HG03521 (cell line): ENCODE data around the gene EVC2.

Source experiments
- ATAC-seq: cut with Tn5 transposase; IDR thresholded peaks from one replicate; pipeline ENCODE4 v1.9.1; 2021; ENCODE audit warnings: mild to moderate bottlenecking, moderate library complexity; ENCODE audit not compliant: unreplicated experiment

The EVC2 gene

GRCh38 chr4:5678977-5679376, 29.4 kb downstream of the EVC2 start:
- no peak for ATAC-seq

GRCh38 chr4:5676763-5677162, 31.6 kb downstream of the EVC2 start:
- no peak for ATAC-seq

GRCh38 chr4:5666741-5667140, 41.6 kb downstream of the EVC2 start:
- no peak for ATAC-seq

GRCh38 chr4:5664778-5665177, 43.6 kb downstream of the EVC2 start:
- ATAC-seq = no peak

- ATAC-seq = no peak
These were observed 45.8 kb downstream of the EVC2 start for GRCh38 chr4:5662555-5662954.

- no peak for ATAC-seq
These were observed 47.1 kb downstream of the EVC2 start for GRCh38 chr4:5661237-5661636.

- ATAC-seq = no peak
These were observed 48.2 kb downstream of the EVC2 start for GRCh38 chr4:5660185-5660584.

GRCh38 chr4:5658974-5659373, 49.4 kb downstream of the EVC2 start:
- ATAC-seq = no peak

GRCh38 chr4:5656415-5656814, 51.9 kb downstream of the EVC2 start:
- no peak for ATAC-seq

- no peak for ATAC-seq
These were observed 53.6 kb downstream of the EVC2 start for GRCh38 chr4:5654791-5655190.

- ATAC-seq = no peak
These were observed 57.3 kb downstream of the EVC2 start for GRCh38 chr4:5651089-5651488.

- no peak for ATAC-seq
These were observed 58.3 kb downstream of the EVC2 start for GRCh38 chr4:5650040-5650439.

GRCh38 chr4:5647351-5647750, 61.0 kb downstream of the EVC2 start:
- ATAC-seq = no peak

GRCh38 chr4:5640096-5640495, 68.3 kb downstream of the EVC2 start:
- ATAC-seq = no peak

GRCh38 chr4:5639556-5639955, 68.8 kb downstream of the EVC2 start:
- no peak for ATAC-seq

- ATAC-seq = no peak
These were observed 69.4 kb downstream of the EVC2 start for GRCh38 chr4:5638976-5639375.

- no peak for ATAC-seq
These were observed 70.0 kb downstream of the EVC2 start for GRCh38 chr4:5638316-5638715.

GRCh38 chr4:5636766-5637670, 71.3 kb downstream of the EVC2 start:
- no peak for ATAC-seq

- ATAC-seq = no peak
These were observed 72.5 kb downstream of the EVC2 start for GRCh38 chr4:5635826-5636195.

- no peak for ATAC-seq
These were observed 75.8 kb downstream of the EVC2 start for GRCh38 chr4:5632571-5632970.

GRCh38 chr4:5632066-5632440, 76.3 kb downstream of the EVC2 start:
- no peak for ATAC-seq

- ATAC-seq = no peak
These were observed 76.8 kb downstream of the EVC2 start for GRCh38 chr4:5631352-5632065.
